ENCODE data around the gene TRIML1. TPM values are rescaled to one million over a fixed set of nuclear protein-coding genes. Genes with fewer than 3 reads are reported as not detected.

The TRIML1 gene
- not detected for polyA plus RNA-seq

- Mint-ChIP-seq H3K36me3 (peaks cover 0 to 4% (median 4%) of the 10 kb centered on the region in 3 donors), H3K4me3 (no peak within 1 kb of the TSS), H3K9me3 (peaks cover 18 to 57% (median 30%) of the 10 kb centered on the region in 6 donors), H3K4me1 (no peaks in the 10 kb centered on the region), H3K27me3 (ENCODE audit: low read depth in 3 of 3) (peaks cover 0 to 3% (median 2%) of the 10 kb centered on the region in 3 donors), H3K27ac (no peak within 1 kb of the TSS)
- no peak for DNase-seq
Measured at GRCh38 chr4:188139141-188139540, at the start of gene TRIML1. Gene TRIML1 (plus strand): TSS chr4:188139441. CDS start chr4:188139559, 118 bp downstream.

GRCh38 chr4:188092824-188093223 is 46.4 kb upstream of the TRIML1 start:
- H3K27ac Mint-ChIP-seq: no peak overlapping the region
- peaks cover 0 to 4% (median 3%) of the 10 kb centered on the region in 3 donors for H3K36me3 Mint-ChIP-seq
- no peaks in the 10 kb centered on the region for H3K4me1 Mint-ChIP-seq
- peaks cover 13 to 54% (median 38%) of the 10 kb centered on the region in 6 donors for H3K9me3 Mint-ChIP-seq
- no peak overlapping the region for H3K4me3 Mint-ChIP-seq
- no peak for DNase-seq
- peaks cover 0 to 5% (median 0%) of the 10 kb centered on the region in 3 donors for H3K27me3 Mint-ChIP-seq (ENCODE audit: low read depth in 3 of 3)

- DNase-seq: no peak
- Mint-ChIP-seq H3K27ac (no peak overlapping the region), H3K4me3 (no peak overlapping the region), H3K27me3 (ENCODE audit: low read depth in 3 of 3) (peaks cover 0 to 2% (median 0%) of the 10 kb centered on the region in 3 donors), H3K9me3 (peaks cover 15 to 64% (median 47%) of the 10 kb centered on the region in 6 donors), H3K4me1 (no peaks in the 10 kb centered on the region), H3K36me3 (peaks cover 0 to 7% (median 4%) of the 10 kb centered on the region in 3 donors)
Measured at GRCh38 chr4:188106454-188106853, 32.8 kb upstream of the TRIML1 start.

- DNase-seq: no peak
- Mint-ChIP-seq H3K36me3 (peaks cover 0 to 7% (median 4%) of the 10 kb centered on the region in 3 donors), H3K9me3 (peaks cover 14 to 61% (median 40%) of the 10 kb centered on the region in 6 donors), H3K4me1 (no peaks in the 10 kb centered on the region), H3K4me3 (no peak overlapping the region), H3K27ac (no peak overlapping the region), H3K27me3 (ENCODE audit: low read depth in 3 of 3) (peaks cover 0 to 2% (median 0%) of the 10 kb centered on the region in 3 donors)
Measured at GRCh38 chr4:188107931-188108843, 31.1 kb upstream of the TRIML1 start.

GRCh38 chr4:188109157-188109755 is 30.0 kb upstream of the TRIML1 start, which contains the start of gene TRIML2:
Gene TRIML2 (minus strand): TSS chr4:188109603. CDS start chr4:188105368, 4,235 bp downstream.
- peaks cover 0 to 2% (median 0%) of the 10 kb centered on the region in 3 donors for H3K27me3 Mint-ChIP-seq (ENCODE audit: low read depth in 3 of 3)
- no peak within 1 kb of the TSS for H3K27ac Mint-ChIP-seq
- no peak for DNase-seq
- H3K9me3 Mint-ChIP-seq: peaks cover 12 to 58% (median 33%) of the 10 kb centered on the region in 6 donors
- no peaks in the 10 kb centered on the region for H3K4me1 Mint-ChIP-seq
- peaks cover 0 to 7% (median 4%) of the 10 kb centered on the region in 3 donors for H3K36me3 Mint-ChIP-seq
- no peak within 1 kb of the TSS for H3K4me3 Mint-ChIP-seq

GRCh38 chr4:188110036-188110435 is 29.2 kb upstream of the TRIML1 start:
- Mint-ChIP-seq H3K27ac (no peak overlapping the region), H3K36me3 (peaks cover 0 to 7% (median 4%) of the 10 kb centered on the region in 3 donors), H3K27me3 (ENCODE audit: low read depth in 3 of 3) (peaks cover 0 to 2% (median 0%) of the 10 kb centered on the region in 3 donors), H3K4me1 (no peaks in the 10 kb centered on the region), H3K4me3 (no peak overlapping the region), H3K9me3 (peaks cover 12 to 55% (median 36%) of the 10 kb centered on the region in 6 donors)
- DNase-seq: no peak

- peaks cover 0 to 2% (median 0%) of the 10 kb centered on the region in 3 donors for H3K27me3 Mint-ChIP-seq (ENCODE audit: low read depth in 3 of 3)
- H3K4me3 Mint-ChIP-seq: no peak overlapping the region
- no peak for DNase-seq
- H3K4me1 Mint-ChIP-seq: no peaks in the 10 kb centered on the region
- H3K36me3 Mint-ChIP-seq: peaks cover 0 to 7% (median 4%) of the 10 kb centered on the region in 3 donors
- no peak overlapping the region for H3K27ac Mint-ChIP-seq
- H3K9me3 Mint-ChIP-seq: peaks cover 12 to 52% (median 31%) of the 10 kb centered on the region in 6 donors
Measured at GRCh38 chr4:188110741-188111471, 28.3 kb upstream of the TRIML1 start.

- no peak for DNase-seq
- H3K4me3 Mint-ChIP-seq: no peak overlapping the region
- peaks cover 0 to 7% (median 4%) of the 10 kb centered on the region in 3 donors for H3K36me3 Mint-ChIP-seq
- peaks cover 13 to 55% (median 32%) of the 10 kb centered on the region in 6 donors for H3K9me3 Mint-ChIP-seq
- no peaks in the 10 kb centered on the region for H3K4me1 Mint-ChIP-seq
- H3K27me3 Mint-ChIP-seq (ENCODE audit: low read depth in 3 of 3): peaks cover 0 to 2% (median 0%) of the 10 kb centered on the region in 3 donors
- no peak overlapping the region for H3K27ac Mint-ChIP-seq
Measured at GRCh38 chr4:188111955-188112354, 27.3 kb upstream of the TRIML1 start.

GRCh38 chr4:188113156-188113555 is 26.1 kb upstream of the TRIML1 start:
- Mint-ChIP-seq H3K36me3 (peaks cover 0 to 4% (median 4%) of the 10 kb centered on the region in 3 donors), H3K4me1 (no peaks in the 10 kb centered on the region), H3K9me3 (peaks cover 14 to 51% (median 29%) of the 10 kb centered on the region in 6 donors), H3K27ac (no peak overlapping the region), H3K4me3 (no peak overlapping the region), H3K27me3 (ENCODE audit: low read depth in 3 of 3) (peaks cover 0 to 5% (median 3%) of the 10 kb centered on the region in 3 donors)
- no peak for DNase-seq

- H3K27me3 Mint-ChIP-seq (ENCODE audit: low read depth in 3 of 3): peaks cover 2 to 3% (median 3%) of the 10 kb centered on the region in 3 donors
- H3K4me3 Mint-ChIP-seq: no peak overlapping the region
- H3K27ac Mint-ChIP-seq: no peak overlapping the region
- H3K9me3 Mint-ChIP-seq: peaks cover 12 to 63% (median 25%) of the 10 kb centered on the region in 6 donors
- no peaks in the 10 kb centered on the region for H3K4me1 Mint-ChIP-seq
- peaks cover 0 to 2% (median 0%) of the 10 kb centered on the region in 3 donors for H3K36me3 Mint-ChIP-seq
- no peak for DNase-seq
Measured at GRCh38 chr4:188117631-188118324, 21.5 kb upstream of the TRIML1 start.

GRCh38 chr4:188121530-188121929 is 17.7 kb upstream of the TRIML1 start:
- H3K36me3 Mint-ChIP-seq: peaks cover 0 to 2% (median 0%) of the 10 kb centered on the region in 3 donors
- no peak overlapping the region for H3K4me3 Mint-ChIP-seq
- DNase-seq: no peak
- peaks cover 2 to 3% (median 3%) of the 10 kb centered on the region in 3 donors for H3K27me3 Mint-ChIP-seq (ENCODE audit: low read depth in 3 of 3)
- H3K4me1 Mint-ChIP-seq: no peaks in the 10 kb centered on the region
- peaks cover 16 to 74% (median 30%) of the 10 kb centered on the region in 6 donors for H3K9me3 Mint-ChIP-seq
- no peak overlapping the region for H3K27ac Mint-ChIP-seq

GRCh38 chr4:188127214-188127874 is 11.9 kb upstream of the TRIML1 start:
- no peak overlapping the region for H3K4me3 Mint-ChIP-seq
- no peak overlapping the region for H3K27ac Mint-ChIP-seq
- no peak for DNase-seq
- no peaks in the 10 kb centered on the region for H3K36me3 Mint-ChIP-seq
- no peaks in the 10 kb centered on the region for H3K4me1 Mint-ChIP-seq
- peaks cover 17 to 56% (median 24%) of the 10 kb centered on the region in 6 donors for H3K9me3 Mint-ChIP-seq
- peaks cover 0 to 1% (median 1%) of the 10 kb centered on the region in 3 donors for H3K27me3 Mint-ChIP-seq (ENCODE audit: low read depth in 3 of 3)
